ENCODE results near the gene ANLN.

ANLN gene, protein sequence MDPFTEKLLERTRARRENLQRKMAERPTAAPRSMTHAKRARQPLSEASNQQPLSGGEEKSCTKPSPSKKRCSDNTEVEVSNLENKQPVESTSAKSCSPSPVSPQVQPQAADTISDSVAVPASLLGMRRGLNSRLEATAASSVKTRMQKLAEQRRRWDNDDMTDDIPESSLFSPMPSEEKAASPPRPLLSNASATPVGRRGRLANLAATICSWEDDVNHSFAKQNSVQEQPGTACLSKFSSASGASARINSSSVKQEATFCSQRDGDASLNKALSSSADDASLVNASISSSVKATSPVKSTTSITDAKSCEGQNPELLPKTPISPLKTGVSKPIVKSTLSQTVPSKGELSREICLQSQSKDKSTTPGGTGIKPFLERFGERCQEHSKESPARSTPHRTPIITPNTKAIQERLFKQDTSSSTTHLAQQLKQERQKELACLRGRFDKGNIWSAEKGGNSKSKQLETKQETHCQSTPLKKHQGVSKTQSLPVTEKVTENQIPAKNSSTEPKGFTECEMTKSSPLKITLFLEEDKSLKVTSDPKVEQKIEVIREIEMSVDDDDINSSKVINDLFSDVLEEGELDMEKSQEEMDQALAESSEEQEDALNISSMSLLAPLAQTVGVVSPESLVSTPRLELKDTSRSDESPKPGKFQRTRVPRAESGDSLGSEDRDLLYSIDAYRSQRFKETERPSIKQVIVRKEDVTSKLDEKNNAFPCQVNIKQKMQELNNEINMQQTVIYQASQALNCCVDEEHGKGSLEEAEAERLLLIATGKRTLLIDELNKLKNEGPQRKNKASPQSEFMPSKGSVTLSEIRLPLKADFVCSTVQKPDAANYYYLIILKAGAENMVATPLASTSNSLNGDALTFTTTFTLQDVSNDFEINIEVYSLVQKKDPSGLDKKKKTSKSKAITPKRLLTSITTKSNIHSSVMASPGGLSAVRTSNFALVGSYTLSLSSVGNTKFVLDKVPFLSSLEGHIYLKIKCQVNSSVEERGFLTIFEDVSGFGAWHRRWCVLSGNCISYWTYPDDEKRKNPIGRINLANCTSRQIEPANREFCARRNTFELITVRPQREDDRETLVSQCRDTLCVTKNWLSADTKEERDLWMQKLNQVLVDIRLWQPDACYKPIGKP

DNA sequence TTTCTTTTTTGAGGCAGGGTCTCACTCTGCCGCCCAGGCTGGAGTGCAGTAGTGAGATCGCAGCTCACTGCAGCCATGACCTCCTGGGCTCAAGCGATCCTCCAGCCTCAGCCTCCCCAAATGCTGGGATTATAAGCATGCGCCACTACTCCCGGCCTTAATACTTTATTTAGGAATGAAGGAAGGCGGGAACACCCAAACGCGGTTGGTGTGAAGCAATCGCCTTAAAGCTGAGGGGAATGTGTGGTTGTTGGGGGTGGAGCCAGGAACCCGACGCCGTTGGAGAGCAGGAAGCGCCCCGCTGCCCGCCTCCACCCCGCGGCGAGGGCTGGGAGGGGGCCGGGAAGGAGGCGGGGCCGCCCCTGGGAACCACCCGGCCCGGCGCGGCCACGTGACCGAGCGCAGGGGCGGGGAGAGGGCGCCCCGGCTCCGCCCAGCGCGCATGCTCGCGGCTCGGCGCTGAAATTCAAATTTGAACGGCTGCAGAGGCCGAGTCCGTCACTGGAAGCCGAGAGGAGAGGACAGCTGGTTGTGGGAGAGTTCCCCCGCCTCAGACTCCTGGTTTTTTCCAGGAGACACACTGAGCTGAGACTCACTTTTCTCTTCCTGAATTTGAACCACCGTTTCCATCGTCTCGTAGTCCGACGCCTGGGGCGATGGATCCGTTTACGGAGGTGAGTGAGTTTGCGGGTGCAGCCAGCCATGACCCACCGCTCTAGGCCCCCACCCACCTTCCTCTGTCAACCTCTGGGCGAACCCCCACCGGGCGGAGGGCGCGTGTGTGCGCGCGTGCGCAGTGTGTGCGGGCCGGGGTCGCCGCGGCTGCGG lies at the start of gene ANLN:
ANLN (plus strand) TSS at position 492 of the 828 bp plus-strand sequence; CDS start at position 657, 165 bp downstream.
- peak; percentile 66 for DNase-seq (ENCODE audit: low read depth)

DNA sequence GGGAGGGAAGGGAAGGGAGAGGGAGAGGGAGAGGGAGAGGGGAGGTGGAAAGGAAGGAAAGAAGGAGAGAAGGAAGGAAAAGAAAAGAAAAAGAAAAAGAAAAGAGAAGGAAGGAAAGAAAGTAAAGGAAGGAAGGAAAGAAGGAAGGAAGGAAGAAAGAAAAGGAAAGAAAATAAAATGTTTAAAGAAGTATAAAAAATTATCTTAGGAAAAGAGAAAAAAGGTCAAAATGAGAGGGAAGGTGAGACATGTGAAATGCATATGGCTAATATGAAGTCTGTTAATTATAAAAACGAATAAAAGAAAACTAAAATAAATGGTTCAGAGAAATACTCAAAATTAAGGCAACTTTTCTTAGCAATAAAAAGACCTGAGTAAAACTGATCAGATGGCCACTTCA lies 46.1 kb upstream of the ANLN start:
- no peak for DNase-seq (ENCODE audit: low read depth)

DNA sequence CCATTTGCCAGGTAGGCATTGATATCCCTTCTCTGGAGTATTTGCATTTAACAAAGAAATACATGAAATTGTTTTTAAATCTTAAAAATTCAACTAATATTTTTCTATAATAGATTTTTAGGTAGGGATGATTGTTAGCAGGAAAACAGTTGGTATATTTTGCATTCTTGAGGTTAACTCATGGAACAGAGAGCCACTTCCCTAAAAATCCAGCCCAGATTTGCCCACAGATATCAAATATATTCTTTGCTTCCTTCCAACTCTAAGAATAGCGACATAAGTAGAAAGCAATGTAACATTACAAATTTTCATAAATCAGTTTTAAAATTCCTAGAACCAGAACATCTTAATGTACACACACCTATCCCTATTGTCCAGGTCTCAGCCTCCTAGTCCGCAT lies 45.0 kb upstream of the ANLN start:
- no peak for DNase-seq (ENCODE audit: low read depth)

DNA sequence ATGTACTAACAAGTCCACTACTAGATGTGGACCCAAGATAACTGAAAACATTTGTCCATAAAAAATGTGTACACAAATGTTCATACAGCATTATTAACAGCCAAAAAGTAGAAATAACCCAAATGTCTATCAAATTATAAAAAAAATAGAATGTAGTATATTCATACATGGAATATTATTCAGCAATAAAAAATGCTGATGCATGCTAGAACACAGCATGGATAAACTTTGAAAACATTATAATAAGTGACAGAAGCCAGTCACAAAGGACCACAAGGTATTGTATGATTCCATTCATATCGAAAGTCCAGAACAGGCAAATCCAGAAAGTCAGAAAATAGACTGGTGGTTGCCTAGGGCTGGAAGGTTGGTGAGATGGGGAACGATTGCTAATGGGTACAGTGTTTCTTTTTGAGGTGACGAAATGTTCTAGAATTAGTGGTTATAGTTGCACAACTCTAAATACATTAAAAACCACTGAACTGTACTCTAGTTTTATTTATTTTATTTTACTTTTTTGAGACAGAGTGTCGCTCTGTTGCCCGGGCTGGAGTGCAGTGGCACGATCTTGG lies 43.3 kb upstream of the ANLN start:
- no peak for DNase-seq (ENCODE audit: low read depth)

DNA sequence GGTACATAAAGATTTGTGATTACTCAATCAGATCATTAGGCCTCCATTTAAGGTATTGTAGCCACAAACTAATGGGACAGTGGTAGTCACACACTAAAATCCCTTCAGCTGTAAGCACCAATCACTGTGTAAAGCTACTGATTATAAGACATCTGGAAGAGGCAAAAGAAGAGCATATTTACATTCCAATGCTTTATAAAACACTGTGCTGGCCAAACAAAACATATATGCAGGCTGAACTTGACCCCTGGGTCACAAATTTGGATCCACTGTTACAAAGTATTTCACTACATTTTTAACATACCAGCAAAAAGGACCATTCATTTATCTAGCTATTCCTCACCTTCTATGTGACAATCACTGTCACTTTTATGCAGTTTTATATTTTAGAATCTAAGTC lies 41.4 kb upstream of the ANLN start:
- no peak for DNase-seq (ENCODE audit: low read depth)

DNA sequence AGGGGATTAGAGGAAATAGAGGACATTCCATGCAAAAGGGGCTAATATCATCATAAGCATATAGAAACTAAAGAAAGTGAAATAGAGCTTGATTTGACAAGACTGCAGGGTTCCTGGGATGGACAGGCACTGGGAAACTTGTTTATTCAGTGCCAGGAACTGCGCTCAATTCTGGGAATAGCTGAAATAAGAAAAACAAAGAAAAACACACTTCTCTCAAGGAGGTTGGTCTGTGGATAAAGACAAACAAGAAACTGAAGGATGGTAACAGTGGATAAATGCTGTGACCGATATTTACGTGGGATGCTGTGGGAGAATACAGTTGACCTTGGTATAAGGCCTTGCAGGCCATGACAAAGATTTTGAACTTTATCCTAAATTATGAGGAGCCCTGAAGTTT lies 40.9 kb upstream of the ANLN start:
- no peak for DNase-seq (ENCODE audit: low read depth)

DNA sequence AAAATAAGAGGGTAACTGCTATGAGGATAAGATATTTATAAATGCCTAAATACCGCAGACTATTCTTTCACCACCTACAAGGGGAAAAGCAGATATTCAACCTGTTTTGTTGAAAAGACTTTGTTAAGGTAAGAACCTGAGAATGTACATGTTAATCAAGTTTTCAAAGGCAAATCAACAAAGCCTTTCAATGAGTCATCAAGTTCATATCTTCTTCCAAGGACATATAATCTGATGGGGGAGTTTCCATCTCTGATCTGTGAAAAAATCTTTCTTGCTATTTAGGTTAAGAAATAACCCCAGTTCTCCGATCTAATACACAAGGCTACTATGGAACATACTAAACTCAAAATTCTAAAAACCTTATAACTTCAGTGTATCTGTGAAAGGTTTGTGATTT lies 40.0 kb upstream of the ANLN start:
- no peak for DNase-seq (ENCODE audit: low read depth)

DNA sequence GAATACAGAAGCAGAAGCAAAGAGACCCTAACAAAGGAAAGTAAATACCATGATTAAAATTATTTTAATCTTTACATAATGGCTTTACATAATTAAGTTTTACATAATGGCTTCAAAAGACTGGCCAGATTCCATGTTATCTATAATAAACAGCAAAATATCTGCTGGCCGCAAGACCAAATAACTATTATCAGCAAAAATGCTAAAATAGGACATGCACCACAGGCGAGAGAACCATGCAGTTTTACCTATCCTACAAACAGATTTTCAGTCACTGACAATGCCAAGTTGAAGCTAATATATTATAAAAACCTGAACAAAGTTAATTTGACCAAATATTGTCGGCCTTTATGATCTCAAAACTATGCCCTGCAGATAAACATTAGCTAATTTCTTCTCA lies 34.2 kb upstream of the ANLN start:
- no peak for DNase-seq (ENCODE audit: low read depth)

DNA sequence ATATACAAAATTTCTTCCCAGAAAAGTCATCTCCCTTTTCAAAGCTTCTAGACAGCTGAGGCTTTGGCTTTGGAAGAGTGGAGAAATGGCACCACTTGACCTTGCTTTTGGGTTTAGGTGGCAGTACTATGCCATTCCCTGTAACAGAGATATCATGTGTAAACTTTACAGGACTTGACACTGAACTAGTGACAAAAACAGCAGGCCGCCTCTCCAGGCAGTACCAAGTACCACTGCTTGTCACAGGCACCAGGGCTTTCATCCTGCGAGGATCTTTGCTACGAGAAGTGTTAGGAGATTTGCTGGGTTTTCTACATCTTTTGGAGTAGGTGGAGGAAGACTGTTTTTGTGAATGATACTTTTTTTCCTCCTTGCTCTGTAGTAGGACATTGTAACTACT lies 32.6 kb upstream of the ANLN start:
- DNase-seq (ENCODE audit: low read depth) = no peak

DNA sequence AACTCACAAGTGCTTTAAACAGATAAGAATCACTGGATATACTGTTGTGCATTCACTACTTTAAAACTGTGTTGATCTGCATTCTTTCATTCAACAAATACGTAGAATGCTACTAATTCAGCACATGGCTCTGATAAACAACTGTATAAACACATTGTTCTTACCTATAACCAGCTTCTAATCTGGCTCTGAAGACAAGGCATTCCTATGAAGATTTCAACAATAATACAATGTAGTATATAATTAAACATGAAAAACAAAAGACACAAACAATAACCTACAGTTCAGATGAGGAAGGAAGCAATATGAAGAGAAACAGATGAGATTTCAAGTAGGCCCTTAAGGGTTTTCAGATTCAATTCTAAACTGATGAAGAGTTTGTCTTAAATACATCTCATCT lies 31.1 kb upstream of the ANLN start:
- DNase-seq (ENCODE audit: low read depth) = no peak

DNA sequence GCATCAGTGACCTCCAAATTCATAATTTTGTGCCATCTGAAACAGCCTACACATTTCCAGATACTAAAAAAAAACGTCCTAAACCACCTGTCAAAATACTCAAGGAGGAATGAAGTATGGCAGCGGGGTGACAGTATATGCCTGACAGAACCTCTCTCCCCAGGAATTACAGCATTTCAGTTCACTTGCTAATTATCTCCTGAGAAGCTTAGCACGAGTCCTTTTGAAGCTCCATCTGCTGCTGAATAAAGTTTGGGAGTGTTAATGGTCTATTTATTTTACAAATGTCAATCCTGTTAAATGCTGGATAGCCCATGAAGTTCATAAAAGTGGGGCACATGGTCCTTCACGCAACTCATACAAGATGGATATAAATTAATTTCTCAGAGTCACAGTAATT lies 29.4 kb upstream of the ANLN start:
- DNase-seq (ENCODE audit: low read depth) = no peak

DNA sequence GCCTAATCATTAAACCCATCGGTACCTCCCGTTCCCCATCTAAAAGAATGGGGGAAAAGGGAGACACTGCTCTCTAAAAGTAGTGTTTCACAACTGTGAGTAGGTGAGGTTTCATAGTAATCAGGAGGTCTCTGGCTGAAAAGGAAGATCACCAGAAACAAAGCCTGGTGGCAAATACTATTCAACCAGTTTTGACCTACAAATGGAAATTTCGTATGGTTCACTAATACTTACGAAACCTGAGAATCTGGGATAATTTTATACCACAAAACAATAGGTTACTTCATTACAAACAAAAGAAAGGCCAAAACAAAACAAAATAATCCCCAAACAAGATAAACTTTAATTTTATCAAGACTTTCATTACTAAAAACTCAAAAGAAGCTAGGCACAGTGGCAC lies 28.4 kb upstream of the ANLN start:
- no peak for DNase-seq (ENCODE audit: low read depth)

DNA sequence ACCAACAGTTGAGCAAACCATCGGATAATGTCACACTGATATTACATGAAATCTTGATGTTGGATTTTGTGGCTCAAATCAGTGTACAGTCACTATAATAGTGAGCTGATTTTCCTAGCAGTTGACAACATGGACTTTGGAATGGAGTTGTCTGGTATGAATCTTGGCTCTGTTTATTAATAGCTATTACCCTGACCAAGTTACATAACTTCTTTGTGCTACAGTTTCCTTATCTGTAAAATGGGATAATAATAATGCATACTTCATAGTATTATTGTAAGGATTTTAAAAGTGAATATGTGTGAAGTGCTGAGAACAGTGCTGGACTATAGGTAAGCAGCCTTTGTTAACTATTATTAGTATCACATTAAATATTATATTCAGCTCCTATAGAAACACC lies 26.1 kb upstream of the ANLN start:
- no peak for DNase-seq (ENCODE audit: low read depth)

DNA sequence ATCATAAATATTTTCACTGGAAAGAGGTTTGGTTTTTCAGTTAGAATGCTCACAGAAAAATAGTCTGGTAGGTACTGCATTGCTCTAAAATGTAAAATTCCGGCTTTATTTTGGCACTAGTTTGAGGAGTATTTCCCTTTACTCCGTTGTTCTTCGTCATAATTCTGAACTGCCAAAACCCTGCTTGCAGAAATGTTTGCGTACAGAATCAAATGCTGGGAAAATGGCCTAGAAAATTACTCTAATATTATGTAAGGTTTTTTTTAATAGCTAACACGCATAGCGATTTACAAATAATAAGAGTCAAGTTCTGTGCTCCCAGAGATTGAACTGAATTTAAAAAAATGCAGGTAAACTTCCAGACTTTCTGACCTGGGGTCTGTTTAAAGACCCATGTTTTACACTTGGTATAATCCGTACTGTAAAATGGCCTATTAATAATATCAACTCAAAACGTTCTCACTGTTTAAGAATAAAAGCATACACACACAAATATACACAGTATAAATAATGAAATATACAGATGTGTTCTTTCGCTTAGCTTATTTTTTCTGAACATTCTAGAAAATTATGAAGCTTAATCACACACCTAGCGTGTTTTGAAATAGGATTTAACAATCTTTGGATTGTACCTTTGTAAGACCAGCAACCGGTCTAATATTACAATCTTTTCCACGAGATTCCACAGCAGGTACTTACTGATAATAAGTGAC lies 23.5 kb upstream of the ANLN start:
- no peak for DNase-seq (ENCODE audit: low read depth)

DNA sequence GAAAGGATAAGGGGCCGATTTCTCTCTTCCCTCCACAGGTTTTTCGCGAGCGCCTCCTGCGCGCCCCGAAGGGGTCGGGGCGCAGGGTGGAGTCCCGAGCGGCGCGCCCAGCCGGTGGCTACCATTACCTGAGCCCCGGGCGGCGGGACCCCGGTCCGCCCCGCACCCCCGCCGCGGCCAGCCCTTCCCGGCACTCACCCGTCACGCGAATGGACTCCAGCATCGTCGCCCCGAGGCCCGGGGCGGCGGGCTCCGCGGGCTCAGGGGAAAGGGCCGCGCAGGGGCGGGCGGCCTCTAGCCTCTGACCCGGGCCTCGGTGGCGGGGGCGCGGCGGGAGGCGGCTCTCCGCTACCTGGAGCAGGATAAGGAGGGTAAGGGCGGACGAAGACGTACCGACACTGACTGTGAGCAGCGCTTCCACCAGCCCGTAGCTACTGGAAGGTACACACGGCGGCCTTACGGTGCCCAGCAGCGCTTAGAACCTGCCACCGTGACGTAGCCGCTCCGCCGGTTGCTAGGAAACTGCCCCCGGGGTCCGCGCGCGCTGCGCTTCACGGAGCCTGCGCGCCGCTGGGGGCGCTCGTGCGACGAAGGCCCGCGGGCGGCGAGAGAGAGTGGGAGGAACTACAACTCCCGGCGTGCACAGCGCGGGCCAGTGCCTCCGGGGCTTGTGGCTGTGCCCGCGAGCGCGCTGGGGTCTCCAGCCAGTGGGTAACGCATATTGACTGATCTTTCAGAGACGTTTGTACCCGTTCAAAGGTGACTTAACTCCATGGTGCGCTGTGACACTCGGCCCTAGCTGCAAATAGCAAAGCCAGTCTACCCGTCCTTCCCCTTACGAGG lies 22.7 kb upstream of the ANLN start:
- DNase-seq (ENCODE audit: low read depth) = peak; percentile 89

DNA sequence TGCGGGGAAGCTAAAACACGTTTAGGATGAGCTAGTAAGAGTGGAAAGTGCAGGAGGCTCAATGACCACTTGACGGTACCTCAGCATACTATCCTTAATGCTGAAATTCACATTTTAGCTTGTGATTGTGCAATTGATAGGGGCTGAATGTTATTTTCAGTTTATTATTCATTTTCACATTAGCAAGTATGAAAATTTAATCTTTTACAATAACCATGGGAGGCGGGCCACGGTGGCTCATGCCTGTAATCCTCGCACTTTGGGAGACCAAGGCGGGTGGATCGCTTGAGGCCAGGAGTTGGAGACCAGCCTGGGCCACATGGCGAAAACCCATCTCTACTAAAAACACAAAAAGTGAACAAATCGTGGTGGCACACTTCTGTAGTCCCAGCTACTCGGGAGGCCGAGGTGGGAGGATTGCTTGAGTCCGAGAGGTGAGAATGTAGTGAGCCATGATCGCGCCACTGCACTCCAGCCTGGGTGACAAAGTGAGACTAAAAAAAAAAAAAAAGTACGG lies 22.0 kb upstream of the ANLN start:
- DNase-seq (ENCODE audit: low read depth) = no peak

DNA sequence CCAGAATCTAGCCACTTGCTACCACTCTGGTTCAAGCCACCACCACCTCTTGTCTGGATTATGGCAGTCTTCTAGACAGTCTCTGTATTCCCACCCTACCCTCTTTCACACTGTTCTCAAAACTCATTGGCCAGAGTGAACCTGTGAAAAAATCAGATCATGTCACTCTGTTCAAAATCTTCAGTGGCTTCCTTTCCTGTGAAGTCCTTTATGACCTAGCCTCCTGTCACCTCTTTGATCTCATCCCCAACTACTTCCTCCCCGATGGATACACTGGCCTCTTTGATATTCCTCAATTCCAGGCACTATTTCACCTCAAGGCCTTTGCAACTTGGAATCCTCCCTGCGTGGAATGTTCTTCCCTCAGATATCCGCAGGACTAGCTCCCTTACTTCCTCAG lies 21.2 kb upstream of the ANLN start:
- no peak for DNase-seq (ENCODE audit: low read depth)

DNA sequence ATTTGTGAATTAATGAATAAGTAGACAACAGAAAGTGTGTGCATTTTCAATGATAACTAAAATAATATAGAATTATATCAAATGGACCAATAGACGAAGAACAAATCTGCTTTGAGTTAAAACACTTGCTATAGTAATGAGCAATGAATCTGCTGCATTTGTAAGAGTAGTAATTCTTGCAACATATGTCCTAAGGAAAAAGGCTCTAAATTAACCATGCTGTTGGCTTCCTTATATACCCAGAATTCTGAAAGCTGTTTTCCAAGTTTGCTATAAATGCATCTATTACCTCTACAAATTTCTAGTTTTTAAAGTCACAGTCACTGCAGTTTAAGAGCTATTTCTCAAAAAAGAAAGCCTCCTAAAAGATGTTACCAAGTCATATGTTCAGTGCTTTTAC lies 20.5 kb upstream of the ANLN start:
- no peak for DNase-seq (ENCODE audit: low read depth)

DNA sequence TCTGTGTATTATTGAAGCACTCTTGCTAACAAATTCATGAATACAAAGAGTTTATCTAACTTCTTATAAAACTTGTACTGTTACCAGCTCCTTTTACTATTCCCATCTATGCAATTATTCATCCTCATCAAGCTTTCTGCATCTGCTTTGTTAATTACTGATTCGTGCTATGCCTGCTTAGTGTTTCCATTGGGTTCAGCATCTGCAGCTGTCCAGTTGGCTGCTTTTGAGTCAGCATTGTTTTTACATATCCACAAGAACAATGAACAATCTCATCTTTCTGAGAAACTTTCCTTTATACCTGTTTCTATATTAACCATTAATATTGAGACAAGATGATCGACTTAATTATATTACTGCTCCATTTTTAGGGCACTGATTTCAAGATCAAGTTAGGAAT lies 19.6 kb upstream of the ANLN start:
- no peak for DNase-seq (ENCODE audit: low read depth)

DNA sequence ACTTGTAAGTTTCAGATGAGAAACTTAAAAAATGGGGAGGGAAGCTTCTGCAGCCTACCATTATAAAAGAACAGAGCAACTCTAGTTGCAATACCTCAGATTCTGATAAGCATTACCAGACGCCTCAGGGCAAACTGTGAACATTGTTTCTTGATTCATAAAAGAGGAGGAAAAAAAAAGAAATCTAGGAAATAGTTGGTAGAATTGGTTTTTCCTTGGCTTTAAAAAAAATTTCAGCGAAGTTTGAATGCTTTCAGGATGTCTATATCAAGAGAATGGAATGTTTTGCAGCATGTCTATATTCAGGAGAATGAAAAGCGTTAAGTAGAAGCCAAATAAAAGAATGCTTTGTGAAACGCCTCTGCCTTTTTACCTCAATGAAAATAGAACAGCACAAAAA lies 17.5 kb upstream of the ANLN start:
- no peak for DNase-seq (ENCODE audit: low read depth)

Measured in stimulated activated CD8-positive, alpha-beta memory T cell treated with anti-CD3 and anti-CD28 coated beads, Interleukin-12 subunit alpha, Interleukin-12 subunit beta, amount 100 ng/mL, for 1 hour (primary cell).